ENCODE results near the gene IQGAP2. TPM values are rescaled to one million over a fixed set of nuclear protein-coding genes. Genes with fewer than 3 reads are reported as not detected.

IQGAP2 gene
- total RNA-seq, 6 experiments from 2014 or later = 96.4 to 152 (median 123) TPM

DNA sequence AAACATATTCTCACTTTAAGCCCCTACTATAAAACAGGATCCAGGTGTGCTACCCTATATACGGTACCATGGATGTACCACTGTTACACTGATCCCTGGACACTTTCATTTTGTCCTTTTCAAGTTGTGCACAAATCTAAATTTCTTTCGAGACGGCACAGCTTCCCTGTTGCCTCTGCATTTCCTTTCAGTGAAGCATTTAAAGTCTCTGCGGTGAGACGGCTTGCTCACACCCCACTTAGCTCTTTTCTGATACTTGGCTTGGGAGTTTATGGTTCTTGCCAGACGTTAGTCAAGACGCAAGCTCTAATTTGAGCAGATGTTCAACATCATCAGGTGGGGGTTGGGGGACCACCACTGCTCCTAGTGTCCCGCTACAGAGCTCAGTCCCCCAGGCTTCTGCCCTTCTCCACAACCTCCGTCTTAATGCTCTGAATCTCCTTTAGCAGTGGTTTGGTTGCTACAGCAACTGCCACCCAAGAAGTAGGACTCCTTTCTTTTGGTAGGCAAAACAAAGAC lies 204.3 kb downstream of the IQGAP2 start:
- DNase-seq (no peak), ATAC-seq (peak in 1 of 4 donors; percentile 23)
- 68% methylated on average over 9 of the region's 9 CpGs for WGBS (ENCODE audit: insufficient coverage, low coverage, low lambda C conversion rate, missing lambda C conversion rate)
- Histone ChIP-seq H3K9me3 (no peaks in the 10 kb centered on the region), H3K4me1 (no peaks in the 10 kb centered on the region), H3K4me3 (no peak overlapping the region), H3K27ac (peak overlapping the region in 1 of 3 donors; percentile 19), H3K36me3 (peaks cover 0 to 42% (median 13%) of the 10 kb centered on the region in 4 donors), H3K27me3 (no peaks in the 10 kb centered on the region)
- no peak for TF ChIP-seq POLR2A (IDR thresholded peaks at IDR 0.05)
- TF ChIP-seq, protein P1, sequence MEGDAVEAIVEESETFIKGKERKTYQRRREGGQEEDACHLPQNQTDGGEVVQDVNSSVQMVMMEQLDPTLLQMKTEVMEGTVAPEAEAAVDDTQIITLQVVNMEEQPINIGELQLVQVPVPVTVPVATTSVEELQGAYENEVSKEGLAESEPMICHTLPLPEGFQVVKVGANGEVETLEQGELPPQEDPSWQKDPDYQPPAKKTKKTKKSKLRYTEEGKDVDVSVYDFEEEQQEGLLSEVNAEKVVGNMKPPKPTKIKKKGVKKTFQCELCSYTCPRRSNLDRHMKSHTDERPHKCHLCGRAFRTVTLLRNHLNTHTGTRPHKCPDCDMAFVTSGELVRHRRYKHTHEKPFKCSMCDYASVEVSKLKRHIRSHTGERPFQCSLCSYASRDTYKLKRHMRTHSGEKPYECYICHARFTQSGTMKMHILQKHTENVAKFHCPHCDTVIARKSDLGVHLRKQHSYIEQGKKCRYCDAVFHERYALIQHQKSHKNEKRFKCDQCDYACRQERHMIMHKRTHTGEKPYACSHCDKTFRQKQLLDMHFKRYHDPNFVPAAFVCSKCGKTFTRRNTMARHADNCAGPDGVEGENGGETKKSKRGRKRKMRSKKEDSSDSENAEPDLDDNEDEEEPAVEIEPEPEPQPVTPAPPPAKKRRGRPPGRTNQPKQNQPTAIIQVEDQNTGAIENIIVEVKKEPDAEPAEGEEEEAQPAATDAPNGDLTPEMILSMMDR (IDR thresholded peaks at IDR 0.05) = no peak
- intact Hi-C loops (cut with DNase I) = no loop called here

DNA sequence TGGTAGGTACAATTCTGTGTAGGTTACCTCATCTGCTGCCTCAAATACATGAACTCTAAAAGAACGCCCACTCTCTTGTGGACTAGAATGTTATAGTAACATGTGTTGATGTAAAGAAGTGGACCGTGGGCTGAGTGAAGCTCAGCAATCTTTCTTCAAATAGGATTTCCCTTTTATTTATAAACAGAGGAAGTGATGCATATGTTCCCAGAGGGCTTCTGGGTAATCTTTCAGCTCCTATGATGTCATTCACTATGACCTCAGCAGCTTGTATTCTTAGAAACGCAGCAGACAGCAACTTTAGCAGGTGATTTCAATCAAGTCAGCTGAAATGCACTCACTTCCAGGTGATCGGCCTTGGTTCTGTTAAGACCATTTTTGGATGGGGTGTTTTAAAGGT lies 205.7 kb downstream of the IQGAP2 start:
- DNase-seq = no peak

DNA sequence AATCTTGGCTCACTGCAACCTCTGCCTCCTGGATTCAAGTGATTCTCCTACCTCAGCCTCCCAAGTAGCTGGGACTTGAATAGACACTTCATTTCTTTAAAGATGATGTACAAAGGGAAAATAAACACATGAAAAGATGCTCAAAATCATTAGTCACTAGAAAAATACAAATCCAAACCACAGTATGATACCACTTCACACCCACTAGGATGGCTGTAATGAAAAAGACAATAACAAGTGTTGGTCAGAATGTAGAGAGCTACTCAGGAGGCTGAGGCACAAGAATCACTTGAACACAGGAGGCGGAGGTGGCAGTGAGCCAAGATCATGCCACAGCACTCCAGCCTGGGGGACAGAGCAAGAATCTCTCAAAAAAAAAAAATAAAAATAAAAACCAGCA lies 207.1 kb downstream of the IQGAP2 start:
- Histone ChIP-seq H3K9me3 (no peaks in the 10 kb centered on the region), H3K36me3 (peaks cover 0 to 33% (median 12%) of the 10 kb centered on the region in 4 donors), H3K27ac (no peak overlapping the region), H3K27me3 (no peaks in the 10 kb centered on the region), H3K4me3 (no peak overlapping the region), H3K4me1 (no peaks in the 10 kb centered on the region)
- TF ChIP-seq, protein P1 (IDR thresholded peaks at IDR 0.05) = no peak
- DNase-seq = no peak
- 92% methylated on average over 1 of the region's 1 CpG for WGBS (ENCODE audit: insufficient coverage, low coverage, low lambda C conversion rate, missing lambda C conversion rate)
- no peak for ATAC-seq
- intact Hi-C loops (cut with DNase I) = no loop called here

More for the DNA sequence above, 205.7 kb downstream of the IQGAP2 start:
- no peaks in the 10 kb centered on the region for H3K27me3 ChIP-seq
- no peak overlapping the region for H3K4me3 ChIP-seq
- WGBS (ENCODE audit: insufficient coverage, low coverage, low lambda C conversion rate, missing lambda C conversion rate) = 67% methylated on average over 4 of the region's 4 CpGs
- peaks cover 0 to 34% (median 12%) of the 10 kb centered on the region in 4 donors for H3K36me3 ChIP-seq
- no peak overlapping the region for H3K27ac ChIP-seq
- H3K4me1 ChIP-seq = no peaks in the 10 kb centered on the region
- no peak for TF ChIP-seq POLR2A (IDR thresholded peaks at IDR 0.05)
- TF ChIP-seq, protein P1 (IDR thresholded peaks at IDR 0.05) = no peak
- peak in 1 of 4 donors; percentile 32 for ATAC-seq
- intact Hi-C loops (cut with DNase I) = no loop called here
- H3K9me3 ChIP-seq = no peaks in the 10 kb centered on the region

DNA sequence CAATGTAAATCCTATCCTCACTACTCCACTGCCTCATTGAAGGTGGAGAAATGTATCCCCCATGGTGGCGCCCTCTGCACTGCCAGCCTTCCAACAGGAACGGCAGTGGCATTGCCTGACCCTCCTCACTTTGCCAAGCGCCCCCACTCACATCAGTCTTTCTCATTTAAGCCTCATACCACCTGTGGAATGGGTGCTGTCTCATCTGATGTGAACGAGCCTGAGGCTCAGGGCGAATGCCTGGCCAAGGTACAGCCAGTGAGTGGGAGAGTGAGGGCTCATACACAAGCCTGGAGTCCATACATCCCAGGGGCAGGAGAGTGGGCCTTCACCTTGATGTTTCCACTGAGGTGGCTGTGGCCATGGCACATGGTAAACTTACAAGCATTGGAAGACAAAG lies 209.9 kb downstream of the IQGAP2 start:
- H3K36me3 ChIP-seq = peaks cover 0 to 28% (median 5%) of the 10 kb centered on the region in 4 donors
- no peaks in the 10 kb centered on the region for H3K4me1 ChIP-seq
- no peak for TF ChIP-seq POLR2A (IDR thresholded peaks at IDR 0.05)
- TF ChIP-seq, protein P1 (IDR thresholded peaks at IDR 0.05) = no peak
- no peaks in the 10 kb centered on the region for H3K9me3 ChIP-seq
- WGBS (ENCODE audit: insufficient coverage, low coverage, low lambda C conversion rate, missing lambda C conversion rate) = 20% methylated on average over 2 of the region's 5 CpGs
- H3K27me3 ChIP-seq = no peaks in the 10 kb centered on the region
- H3K4me3 ChIP-seq = no peak overlapping the region
- DNase-seq = no peak
- intact Hi-C loops (cut with DNase I) = no loop called here
- H3K27ac ChIP-seq = no peak overlapping the region
- ATAC-seq = no peak

Data from right lobe of liver (tissue), 6 donors.